ENCODE results near the gene CD53. TPM values are rescaled to one million over a fixed set of nuclear protein-coding genes. Genes with fewer than 3 reads are reported as not detected.
"Not testable (repeated sequence)": the region's sequence is repeated elsewhere in the genome, so short reads cannot be mapped to it uniquely, and the experiment has no call there.

CD53 gene
- total RNA-seq, 6 donors from 2014 or later = 80.7 to 181 (median 129) TPM

DNA sequence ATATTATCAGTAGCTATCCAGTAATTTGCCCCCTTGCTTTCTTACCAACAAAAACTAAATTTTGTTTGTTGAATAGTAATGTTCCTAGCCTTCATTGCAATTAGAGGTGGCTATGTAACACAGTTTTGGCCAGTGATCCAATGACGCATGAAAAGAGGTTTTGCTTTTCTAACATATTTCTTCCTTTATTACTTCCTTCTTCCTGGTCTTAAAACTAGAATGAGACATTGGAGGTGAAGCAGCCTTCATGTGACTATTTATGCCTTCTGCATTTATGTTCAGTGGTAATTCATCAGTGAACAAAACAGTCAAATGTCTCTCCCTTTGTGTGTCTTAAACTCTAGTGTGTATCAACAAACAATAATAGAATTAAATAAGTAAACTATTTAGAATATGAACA is 55.2 kb downstream of the CD53 start:
- no peaks in the 10 kb centered on the region for H3K27me3 ChIP-seq
- no peak overlapping the region for H3K27ac ChIP-seq
- WGBS, 2 donors = 50 to 61% methylated on average over 1 of the region's 1 CpG
- H3K36me3 ChIP-seq = no peaks in the 10 kb centered on the region
- H3K4me3 ChIP-seq = no peak overlapping the region
- H3K9me3 ChIP-seq = peaks cover 0 to 5% (median 0%) of the 10 kb centered on the region in 4 donors
- no peaks in the 10 kb centered on the region for H3K4me1 ChIP-seq
- ATAC-seq (ENCODE audit: low FRiP score in 2 of 2) = no peak
- DNase-seq = no peak
- no peak for TF ChIP-seq POLR2AphosphoS5 (IDR thresholded peaks at IDR 0.05)
- no peak for TF ChIP-seq EP300 (IDR thresholded peaks at IDR 0.05)
- TF ChIP-seq POLR2A (IDR thresholded peaks at IDR 0.05) = no peak
- TF ChIP-seq, protein P1, sequence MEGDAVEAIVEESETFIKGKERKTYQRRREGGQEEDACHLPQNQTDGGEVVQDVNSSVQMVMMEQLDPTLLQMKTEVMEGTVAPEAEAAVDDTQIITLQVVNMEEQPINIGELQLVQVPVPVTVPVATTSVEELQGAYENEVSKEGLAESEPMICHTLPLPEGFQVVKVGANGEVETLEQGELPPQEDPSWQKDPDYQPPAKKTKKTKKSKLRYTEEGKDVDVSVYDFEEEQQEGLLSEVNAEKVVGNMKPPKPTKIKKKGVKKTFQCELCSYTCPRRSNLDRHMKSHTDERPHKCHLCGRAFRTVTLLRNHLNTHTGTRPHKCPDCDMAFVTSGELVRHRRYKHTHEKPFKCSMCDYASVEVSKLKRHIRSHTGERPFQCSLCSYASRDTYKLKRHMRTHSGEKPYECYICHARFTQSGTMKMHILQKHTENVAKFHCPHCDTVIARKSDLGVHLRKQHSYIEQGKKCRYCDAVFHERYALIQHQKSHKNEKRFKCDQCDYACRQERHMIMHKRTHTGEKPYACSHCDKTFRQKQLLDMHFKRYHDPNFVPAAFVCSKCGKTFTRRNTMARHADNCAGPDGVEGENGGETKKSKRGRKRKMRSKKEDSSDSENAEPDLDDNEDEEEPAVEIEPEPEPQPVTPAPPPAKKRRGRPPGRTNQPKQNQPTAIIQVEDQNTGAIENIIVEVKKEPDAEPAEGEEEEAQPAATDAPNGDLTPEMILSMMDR (IDR thresholded peaks at IDR 0.05) = no peak

DNA sequence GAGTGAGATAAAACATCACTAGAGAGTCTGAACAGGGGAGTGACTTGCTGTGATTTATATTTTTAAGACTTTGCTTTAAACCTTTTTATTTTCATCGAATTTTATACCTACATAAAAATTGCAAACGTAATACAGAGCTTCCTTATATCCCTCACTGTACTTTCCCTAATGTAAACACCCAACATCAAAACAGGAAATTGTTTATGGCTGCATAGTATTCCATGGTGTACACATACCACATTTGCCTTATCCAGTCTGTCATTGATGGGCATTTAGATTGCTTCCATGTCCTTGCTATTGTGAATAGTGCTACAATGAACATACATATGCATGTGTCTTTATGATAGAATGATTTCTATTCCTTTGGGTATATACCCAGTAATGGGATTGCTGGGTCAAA is 56.0 kb downstream of the CD53 start:
- no peak for DNase-seq
- 64 to 71% methylated on average over 2 of the region's 2 CpGs for WGBS, 2 donors
- Histone ChIP-seq H3K4me1 (no peaks in the 10 kb centered on the region), H3K4me3 (no peak overlapping the region), H3K27me3 (no peaks in the 10 kb centered on the region), H3K27ac (no peak overlapping the region), H3K36me3 (no peaks in the 10 kb centered on the region), H3K9me3 (peaks cover 0 to 5% (median 0%) of the 10 kb centered on the region in 4 donors)
- no peak for ATAC-seq (ENCODE audit: low FRiP score in 2 of 2)
- TF ChIP-seq POLR2AphosphoS5 (IDR thresholded peaks at IDR 0.05) (no peak), EP300 (IDR thresholded peaks at IDR 0.05) (no peak), POLR2A (IDR thresholded peaks at IDR 0.05) (no peak)
- TF ChIP-seq, protein P1 (IDR thresholded peaks at IDR 0.05) = no peak

DNA sequence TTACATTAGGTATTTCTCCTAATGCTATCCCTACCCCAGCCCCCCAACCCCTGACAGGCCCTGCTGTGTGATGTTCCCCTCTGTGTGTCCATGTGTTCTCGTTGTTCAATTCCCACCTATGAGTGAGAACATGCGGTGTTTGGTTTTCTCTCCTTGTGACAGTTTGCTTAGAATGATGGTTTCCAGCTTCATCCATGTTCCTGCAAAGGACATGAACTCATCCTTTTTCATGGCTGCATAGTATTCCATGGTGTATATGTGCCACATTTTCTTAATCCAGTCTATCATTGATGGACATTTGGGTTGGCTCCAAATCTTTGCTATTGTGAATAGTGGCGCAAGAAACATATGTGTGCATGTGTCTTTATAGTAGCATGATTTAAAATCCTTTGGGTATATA is 58.1 kb downstream of the CD53 start:
- H3K36me3 ChIP-seq; H3K27me3 ChIP-seq; H3K9me3 ChIP-seq; H3K27ac ChIP-seq; H3K4me3 ChIP-seq; DNase-seq; H3K4me1 ChIP-seq; ATAC-seq (ENCODE audit: low FRiP score in 2 of 2): not testable (repeated sequence)
- WGBS, 2 donors = 70 to 100% methylated on average over 3 of the region's 3 CpGs

DNA sequence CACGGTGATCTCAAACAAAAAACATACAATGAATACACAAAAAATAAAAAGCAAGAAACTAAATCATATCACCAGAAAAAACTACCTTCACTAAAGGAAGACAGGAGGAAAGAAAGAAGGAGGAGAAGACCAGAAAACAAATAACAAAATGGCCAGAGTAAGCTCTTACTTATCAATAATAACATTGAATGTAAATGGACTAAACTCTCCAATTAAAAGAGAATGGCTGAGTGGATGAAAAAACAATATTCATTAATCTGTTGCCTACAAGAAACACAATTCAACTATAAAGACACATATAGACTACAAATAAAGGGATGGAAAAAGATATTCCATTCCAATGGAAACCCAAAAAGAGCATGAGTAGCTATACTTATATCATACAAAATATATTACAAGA is 63.6 kb downstream of the CD53 start:
- DNase-seq (no peak), ATAC-seq (ENCODE audit: low FRiP score in 2 of 2) (no peak)
- Histone ChIP-seq H3K27me3 (no peaks in the 10 kb centered on the region), H3K36me3 (no peaks in the 10 kb centered on the region), H3K9me3 (peaks cover 0 to 9% (median 0%) of the 10 kb centered on the region in 4 donors), H3K27ac (no peak overlapping the region), H3K4me3 (no peak overlapping the region), H3K4me1 (no peaks in the 10 kb centered on the region)
- 83 to 87% methylated on average over 1 of the region's 1 CpG for WGBS, 2 donors
- TF ChIP-seq EP300 (IDR thresholded peaks at IDR 0.05) = no peak
- TF ChIP-seq POLR2AphosphoS5 (IDR thresholded peaks at IDR 0.05) = no peak
- TF ChIP-seq POLR2A (IDR thresholded peaks at IDR 0.05) = no peak
- TF ChIP-seq, protein P1 (IDR thresholded peaks at IDR 0.05) = no peak

DNA sequence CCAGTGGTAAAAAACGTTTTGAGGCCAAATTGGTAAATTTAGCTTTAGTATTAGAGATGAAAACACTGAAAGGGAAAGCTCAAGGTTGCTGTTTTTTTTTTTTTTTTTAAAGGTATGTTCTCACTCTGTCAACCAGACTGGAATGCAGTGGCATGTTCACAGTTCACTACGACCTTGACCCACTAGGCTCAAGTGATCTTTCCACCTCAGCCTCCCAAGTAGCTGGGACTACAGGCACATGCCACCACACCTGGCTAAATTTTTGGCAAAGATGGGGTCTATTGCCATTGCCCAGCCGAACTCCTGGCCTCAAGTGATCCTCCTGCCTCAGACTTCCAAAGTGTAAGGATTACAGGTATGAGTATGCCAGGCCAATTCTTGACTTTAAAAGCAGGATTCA is 71.9 kb downstream of the CD53 start:
- WGBS, 2 donors = 60 to 61% methylated on average over 3 of the region's 3 CpGs
- Histone ChIP-seq H3K9me3 (no peaks in the 10 kb centered on the region), H3K4me3 (no peak overlapping the region), H3K27ac (no peak overlapping the region), H3K36me3 (peaks cover 0 to 33% (median 12%) of the 10 kb centered on the region in 4 donors), H3K4me1 (no peaks in the 10 kb centered on the region), H3K27me3 (no peaks in the 10 kb centered on the region)
- TF ChIP-seq, protein P1 (IDR thresholded peaks at IDR 0.05) = no peak
- TF ChIP-seq POLR2AphosphoS5 (IDR thresholded peaks at IDR 0.05) = no peak
- no peak for TF ChIP-seq EP300 (IDR thresholded peaks at IDR 0.05)
- no peak for TF ChIP-seq POLR2A (IDR thresholded peaks at IDR 0.05)
- ATAC-seq (ENCODE audit: low FRiP score in 2 of 2) = no peak
- DNase-seq = no peak
